NCI-H774 (cell line): Measurements from ENCODE around the gene KSR1.

ENCODE experiments used
- DNase-seq: peaks from one replicate; lab custom pipeline; 2025; lab: John Stamatoyannopoulos, UW

The KSR1 gene

GRCh38 chr17:27550974-27551505, 94.8 kb downstream of the KSR1 start:
- DNase-seq, result peak; percentile 41

DNA sequence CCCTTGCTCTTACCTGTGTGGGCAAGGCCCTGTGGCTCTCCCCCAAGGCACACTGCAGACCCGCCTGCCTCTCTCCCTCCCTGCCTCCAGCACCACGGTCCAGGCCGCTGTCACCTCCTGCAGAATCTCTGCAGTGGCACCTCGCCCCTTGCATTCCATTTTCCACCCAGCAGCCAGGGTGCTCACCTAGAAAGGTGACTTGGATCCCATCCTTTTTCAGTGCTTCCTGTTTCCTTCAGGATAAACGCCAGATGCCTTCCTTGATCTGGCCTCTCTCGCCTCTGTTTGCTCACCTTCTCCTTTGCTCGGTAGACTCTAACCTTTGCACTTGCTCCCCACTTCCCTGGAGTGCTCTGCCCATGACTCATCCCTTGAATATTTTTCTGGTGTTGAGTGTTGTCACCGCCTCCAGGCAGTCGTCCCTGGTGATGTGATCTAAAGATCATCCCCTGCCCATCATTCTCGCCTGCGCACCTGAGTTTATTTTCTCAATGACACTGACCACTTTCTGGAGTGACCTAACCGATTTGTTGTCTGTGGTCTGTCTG, 95.5 kb downstream of the KSR1 start:
- DNase-seq, result no peak

GRCh38 chr17:27552276-27552732, 96.1 kb downstream of the KSR1 start:
- DNase-seq, result no peak

GRCh38 chr17:27553019-27553511, 96.8 kb downstream of the KSR1 start:
- no peak for DNase-seq

DNA sequence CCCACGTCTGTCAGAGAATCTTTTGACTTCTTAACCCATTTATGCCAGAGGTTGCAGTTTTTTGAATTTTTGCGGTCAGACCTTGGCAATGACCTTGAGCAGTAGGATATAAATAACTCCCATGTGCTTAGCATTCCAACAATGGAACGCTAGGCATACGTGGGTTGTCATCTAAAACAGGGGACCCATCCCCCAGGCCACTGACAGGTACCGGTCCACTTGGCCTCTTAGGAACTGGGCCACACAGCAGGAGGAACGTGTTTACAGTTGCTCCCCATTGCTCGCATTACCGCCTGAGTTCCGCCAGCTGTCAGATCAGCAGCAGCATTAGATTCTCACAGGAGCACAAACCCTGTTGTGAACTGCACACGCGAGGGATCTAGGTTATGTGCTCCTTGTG, 97.9 kb downstream of the KSR1 start:
- DNase-seq, result no peak

- DNase-seq, result no peak
Observed at GRCh38 chr17:27554911-27555310, 98.7 kb downstream of the KSR1 start.

GRCh38 chr17:27555339-27555738, 99.1 kb downstream of the KSR1 start:
- no peak for DNase-seq

- peak; percentile 34 for DNase-seq
Observed at GRCh38 chr17:27558341-27558740, 102.1 kb downstream of the KSR1 start.

DNA sequence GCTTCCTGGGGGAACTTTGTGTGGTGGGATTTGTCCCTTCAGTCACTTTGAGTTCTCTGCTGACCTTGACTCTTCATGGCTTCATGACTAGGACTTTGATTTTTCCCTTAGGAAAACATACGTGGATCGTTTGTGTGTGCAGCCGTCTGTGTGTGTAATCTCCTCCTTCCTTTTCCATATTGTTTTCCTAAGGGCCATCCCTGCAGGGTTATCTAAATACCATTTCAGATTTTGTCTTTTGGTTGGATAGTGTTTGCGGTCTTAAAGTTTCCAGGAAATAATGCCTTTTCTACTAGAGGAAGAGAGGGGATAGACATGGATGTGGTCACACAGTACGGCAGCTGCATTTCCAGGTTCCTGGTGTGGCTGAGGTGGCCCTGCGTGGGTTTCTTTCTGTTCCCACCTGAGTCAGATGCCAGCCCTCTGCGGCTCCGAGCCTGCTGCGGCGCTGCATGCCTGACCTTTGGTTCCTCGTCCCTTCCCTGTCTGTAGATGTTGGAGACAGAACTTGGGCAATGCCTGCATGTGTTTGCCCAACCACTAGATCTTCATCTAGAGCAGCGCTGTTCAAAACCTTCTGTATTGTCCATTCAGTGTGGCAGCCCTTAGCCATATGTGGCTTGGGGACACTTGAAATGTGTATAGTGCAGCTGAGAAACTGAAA, 102.7 kb downstream of the KSR1 start:
- DNase-seq, result no peak

GRCh38 chr17:27559506-27560481, 103.5 kb downstream of the KSR1 start:
- DNase-seq, result peak; percentile 11

GRCh38 chr17:27560668-27561067, 104.4 kb downstream of the KSR1 start:
- DNase-seq, result no peak

- no peak for DNase-seq
Observed at GRCh38 chr17:27562777-27563455, 106.7 kb downstream of the KSR1 start.

DNA sequence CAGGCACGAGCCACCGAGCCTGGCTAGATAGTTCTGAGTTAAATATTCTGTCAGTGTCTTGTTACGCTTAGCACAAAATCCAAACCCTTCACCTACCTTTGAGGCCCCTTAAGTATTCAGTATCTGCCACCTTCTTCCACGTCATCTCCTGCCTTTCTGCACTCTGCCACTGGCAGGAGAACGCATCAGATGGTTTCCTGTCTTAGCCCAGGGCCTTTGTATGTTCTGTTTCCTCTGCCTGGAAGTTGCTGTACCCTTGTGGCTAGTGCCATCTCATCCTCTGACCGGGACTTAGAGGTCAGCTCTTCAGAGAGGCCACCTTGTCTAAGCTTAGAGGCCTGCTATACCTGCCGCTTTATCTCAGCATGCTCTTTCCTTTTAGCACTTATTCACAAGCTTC, 107.3 kb downstream of the KSR1 start:
- no peak for DNase-seq

GRCh38 chr17:27564463-27564862, 108.2 kb downstream of the KSR1 start:
- DNase-seq, result no peak

DNA sequence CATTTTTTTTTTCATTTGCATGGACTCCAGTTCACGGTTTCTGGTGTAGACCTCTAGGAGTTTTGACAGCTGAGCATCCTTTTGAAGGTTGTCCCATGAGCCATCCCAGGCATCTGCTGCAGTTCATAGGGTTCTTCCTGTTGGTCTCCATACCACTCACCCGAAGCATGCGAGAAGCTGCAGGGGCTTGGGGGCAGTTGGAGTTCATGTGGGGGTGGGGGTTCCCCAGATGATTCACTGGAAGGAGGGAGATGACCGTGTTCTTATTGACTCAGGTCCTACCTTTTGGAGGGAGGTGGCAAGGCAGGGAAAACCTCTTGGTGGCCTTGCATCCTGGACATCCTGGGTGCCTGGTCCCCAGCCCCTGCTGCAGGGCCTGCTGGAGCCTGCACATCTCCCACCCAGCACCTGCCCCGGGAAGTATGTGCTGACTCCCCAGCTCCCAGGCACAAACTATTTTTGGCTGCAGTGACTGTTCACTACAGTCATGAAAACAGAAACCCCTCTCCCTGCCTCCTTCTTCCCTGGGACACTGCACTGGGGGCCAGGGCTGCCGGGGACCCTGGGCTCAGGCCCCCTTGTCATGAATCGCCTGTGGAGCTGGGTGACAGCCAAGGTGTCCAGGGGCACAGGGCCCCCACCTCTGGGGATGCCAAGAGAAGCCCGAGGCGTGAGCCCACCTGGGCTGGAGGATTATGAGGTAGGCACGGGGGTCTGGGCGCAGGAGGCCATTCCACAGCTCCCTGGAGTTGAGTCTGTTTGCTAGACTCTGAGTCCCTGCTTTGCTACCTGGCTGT, 109.8 kb downstream of the KSR1 start:
- no peak for DNase-seq

GRCh38 chr17:27566671-27567562, 110.7 kb downstream of the KSR1 start:
- no peak for DNase-seq

GRCh38 chr17:27567563-27567859, 111.3 kb downstream of the KSR1 start:
- no peak for DNase-seq

DNA sequence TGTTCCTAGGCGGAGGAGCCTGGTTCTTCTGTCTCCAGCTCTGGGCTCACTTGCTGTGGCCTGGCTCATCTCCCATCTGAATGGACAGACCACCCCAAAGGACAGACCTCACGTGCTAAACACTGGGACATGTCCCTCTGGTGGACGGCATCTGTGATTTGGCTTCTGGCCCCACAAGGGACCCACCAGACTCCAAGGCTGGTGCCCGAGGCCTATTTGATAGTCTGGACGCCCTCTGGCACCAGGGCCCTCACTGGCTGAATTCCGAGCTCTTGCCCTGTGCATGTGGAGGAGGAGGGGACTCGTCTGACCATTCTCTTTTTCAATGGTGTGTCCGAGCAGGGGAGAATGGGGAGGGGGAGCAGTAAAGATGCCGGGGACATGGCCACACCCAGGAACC, 112.0 kb downstream of the KSR1 start:
- no peak for DNase-seq

- no peak for DNase-seq
Observed at GRCh38 chr17:27568811-27569210, 112.6 kb downstream of the KSR1 start.

GRCh38 chr17:27569257-27569722, 113.0 kb downstream of the KSR1 start:
- no peak for DNase-seq
